Measurements from ENCODE around the gene PRC1. TPM values are rescaled to one million over a fixed set of nuclear protein-coding genes. Genes with fewer than 3 reads are reported as not detected.

The PRC1 gene
- total RNA-seq, 1 donor from 2014 or later: 13.5 TPM

DNA sequence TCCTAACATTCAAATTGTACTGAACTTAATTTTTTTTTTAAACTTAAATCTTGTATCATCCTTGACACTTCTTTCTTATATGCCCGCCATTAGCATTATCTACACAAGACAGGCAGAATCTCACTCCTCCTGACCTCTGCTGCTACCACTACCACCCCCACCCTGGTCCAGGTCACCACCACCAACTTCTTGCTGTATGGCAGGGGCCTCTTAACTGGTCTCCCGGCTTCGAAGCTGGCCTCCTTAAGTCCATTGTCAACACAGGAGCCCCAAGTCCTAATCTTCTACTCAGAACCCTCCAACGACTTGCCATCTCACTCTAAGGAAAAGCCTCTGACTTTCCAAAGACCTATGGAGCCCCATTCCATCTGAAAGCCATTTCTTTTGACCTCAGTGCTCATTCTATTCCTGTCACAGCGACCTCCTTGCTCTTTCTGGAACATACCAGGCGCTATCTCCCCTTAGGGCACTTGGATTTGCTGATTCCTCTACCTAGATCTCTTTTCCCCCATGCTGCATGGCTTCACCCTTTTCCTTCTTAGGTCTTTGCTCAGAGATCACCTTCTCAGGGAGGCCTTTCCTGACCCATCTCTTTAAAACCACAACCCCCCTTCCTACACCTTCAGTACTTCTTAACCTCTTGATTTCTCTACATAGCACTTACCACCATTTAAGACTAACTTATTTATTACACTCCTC lies 2.6 kb downstream of the PRC1 start:
- DNase-seq (ENCODE audit: low spot score in 2 of 2): no peak
- FAIRE-seq: no peak

DNA sequence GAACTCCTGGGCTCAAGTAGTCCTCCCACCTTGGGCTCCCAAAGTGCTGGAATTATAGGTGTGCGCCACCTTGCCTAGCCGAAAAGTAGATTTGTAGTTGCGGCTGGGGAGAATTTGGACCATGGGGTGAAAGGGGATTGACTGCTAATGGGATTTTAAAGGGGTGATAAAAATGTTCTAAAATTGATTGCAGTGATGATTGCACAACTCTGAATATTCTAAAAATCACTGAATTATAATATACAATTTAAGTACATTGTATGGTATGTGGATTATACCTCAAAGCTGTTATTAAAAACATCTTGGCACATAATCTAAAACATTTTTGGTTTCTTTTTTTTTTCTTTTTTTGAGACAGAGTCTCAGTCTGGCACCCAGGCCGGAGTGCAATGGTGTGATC lies 3.9 kb downstream of the PRC1 start:
- FAIRE-seq (no peak), DNase-seq (ENCODE audit: low spot score in 2 of 2) (no peak)

DNA sequence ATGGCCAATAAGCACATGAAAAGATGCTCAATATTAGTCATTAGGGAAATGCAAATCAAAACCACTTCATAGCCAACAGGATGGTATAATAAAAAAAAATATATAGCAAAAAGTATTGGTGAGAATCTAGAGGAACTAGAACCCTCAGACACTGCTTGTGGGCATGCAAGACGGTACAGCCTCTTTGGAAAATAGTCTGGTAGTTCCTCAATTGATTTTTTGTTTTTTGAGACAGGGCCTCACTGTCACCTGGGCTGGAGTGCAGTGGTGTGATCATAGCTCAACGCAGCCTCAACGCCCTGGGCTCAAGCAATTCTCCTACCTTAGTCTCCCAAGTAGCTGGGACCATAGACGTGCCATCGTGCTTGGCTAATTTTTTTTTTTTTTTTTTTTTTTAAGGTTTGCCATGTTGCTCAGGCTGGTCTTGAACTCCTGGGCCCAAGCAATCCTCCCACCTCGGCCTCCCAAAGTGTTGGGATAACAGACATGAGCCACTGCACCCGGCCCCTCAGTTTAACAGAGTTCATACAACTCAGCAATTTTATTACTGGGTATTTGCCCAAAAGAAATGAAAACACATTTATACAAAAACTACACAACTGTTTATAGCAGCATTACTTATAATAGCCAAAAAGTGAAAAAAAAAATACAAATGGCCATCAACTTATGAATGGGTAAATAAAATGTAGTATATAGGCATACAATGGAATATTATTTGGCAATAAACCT lies 5.1 kb downstream of the PRC1 start:
- FAIRE-seq (no peak), DNase-seq (ENCODE audit: low spot score in 2 of 2) (no peak)

DNA sequence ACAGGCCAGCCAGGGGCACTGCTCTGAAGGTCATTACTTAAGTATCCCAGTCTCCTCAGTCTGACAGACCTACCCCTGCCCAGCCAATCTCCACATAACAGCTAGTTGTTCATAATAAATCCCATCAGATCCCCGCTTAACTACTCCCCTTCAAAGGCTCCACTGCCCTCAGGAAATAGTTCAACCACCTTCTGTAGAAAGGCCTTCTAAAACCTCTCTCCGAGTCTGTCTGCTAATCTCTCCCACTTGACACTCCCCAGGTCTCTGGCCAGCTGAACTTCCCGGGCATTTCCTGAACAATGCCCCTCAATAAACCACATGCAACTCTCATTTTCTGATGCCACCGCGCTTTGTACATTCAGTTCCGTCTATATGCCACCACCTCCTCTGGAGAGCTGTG lies 6.0 kb downstream of the PRC1 start:
- FAIRE-seq (no peak), DNase-seq (ENCODE audit: low spot score in 2 of 2) (no peak)

DNA sequence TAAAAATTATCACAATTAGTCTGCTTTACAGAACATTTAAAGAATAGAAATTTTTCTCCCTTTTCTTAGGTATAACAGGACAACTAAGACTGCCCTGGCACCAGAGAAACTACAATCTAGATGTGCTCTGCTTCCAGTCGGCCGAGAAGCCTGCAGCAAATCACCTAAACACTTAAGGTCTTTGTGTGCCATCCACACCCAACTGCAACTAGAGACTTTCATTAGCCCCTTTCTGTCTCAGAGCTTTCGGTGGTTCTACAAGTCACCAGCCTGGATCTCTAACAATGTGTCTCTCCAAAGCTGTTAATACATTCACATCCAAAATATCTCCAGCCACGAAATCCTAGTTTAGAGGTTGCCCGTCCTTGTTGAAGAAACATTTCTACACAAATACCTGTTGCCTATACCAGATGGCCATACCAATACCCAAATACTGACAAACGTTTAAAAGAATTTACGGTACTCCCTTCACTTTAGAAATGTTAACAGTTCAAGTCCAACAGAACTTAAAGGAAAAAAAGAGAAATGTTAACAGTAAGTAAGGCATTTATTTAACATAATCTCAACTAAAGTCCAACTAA lies 6.7 kb downstream of the PRC1 start:
- DNase-seq (ENCODE audit: low spot score in 2 of 2) (no peak), FAIRE-seq (no peak)

DNA sequence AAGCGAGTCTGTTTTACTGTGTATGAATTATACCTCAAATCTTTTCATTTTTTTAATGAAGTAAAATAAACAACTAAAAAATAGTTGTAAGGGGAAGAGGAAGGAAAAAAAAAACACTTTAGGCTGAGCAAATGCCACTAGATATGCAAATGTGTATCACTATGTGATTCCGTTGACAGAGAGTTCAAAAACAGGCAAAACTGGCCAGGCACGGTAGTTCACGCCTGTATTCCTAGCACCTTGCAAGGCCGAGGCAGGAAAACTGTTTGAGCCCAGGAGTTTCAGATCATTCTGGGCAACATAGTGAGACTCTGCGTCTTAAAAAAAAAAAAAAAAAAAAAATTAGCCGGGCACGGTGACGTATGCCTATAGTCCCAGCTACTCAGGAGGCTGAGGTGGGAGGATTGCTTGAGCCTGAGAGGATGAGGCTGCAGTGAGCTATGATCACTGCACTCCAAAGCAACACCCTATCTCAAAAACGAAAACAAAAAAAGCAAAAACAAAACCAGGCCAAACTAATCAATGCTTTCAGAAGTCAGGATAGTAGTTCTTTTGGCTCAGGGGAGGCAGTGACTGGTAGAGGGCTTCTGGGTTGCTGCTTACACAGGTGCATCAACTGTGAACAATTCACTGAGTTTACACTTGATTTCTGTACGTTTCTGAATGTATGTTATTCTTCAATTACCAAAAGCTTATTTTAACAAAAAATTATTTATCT lies 7.4 kb downstream of the PRC1 start:
- FAIRE-seq (no peak), DNase-seq (ENCODE audit: low spot score in 2 of 2) (no peak)

DNA sequence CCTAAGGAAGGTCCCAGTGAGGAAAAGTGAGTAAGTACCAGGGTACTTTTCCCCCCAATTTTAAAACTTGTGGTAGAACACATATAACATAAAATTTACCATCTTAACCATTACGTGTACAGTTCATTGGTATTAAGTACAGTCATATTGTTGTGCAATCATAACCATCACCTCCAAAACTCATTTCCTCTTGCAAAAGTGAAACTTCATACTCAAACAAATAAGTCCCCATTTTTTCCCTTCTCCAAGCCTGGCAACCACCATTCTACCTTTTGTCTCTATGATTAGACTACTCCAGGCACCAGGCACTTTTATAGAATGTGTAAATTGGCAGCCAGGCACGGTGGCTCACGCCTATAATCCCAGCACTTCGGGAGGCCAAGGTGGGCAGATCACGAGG lies 12.2 kb downstream of the PRC1 start:
- FAIRE-seq: no peak
- no peak for DNase-seq (ENCODE audit: low spot score in 2 of 2)

DNA sequence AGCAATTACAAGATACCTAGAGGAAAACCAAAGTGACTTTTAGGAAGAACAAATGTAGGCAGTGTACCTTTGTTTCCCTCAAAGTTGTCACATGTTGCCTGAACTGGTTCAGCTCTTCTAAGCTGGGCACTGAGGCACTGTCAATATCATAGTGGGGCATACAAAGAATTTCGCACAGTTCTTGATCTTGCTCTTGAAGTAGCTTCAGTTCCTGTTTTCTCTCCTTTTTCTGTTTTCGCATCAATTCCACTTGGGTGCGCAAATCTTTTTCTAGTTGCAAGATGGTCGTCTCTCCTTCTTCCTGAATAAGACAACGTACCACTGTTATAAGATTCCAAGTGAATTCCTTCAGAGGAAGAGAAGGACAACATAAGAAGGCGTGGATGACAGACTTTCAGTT lies 12.7 kb downstream of the PRC1 start:
- FAIRE-seq (no peak), DNase-seq (ENCODE audit: low spot score in 2 of 2) (no peak)

DNA sequence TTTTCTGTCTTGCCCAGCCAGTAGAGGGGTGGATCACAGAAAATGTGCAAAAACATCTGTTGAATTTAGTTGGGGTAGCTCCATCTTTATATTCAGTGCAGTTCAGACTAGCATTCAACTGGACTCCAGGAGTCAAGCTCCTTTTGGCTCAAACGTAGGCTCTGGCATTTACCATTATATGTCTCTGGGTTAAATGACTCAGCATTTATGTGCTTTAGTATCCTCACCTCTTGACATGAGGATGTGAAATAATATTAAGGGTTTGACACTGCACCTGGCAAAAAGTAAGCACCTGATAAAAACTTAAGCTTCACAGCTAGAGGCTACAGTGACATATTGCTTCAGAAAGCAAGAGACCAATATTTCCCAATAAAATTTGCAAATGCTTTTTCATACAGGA lies 14.8 kb downstream of the PRC1 start:
- no peak for DNase-seq (ENCODE audit: low spot score in 2 of 2)
- FAIRE-seq: no peak

DNA sequence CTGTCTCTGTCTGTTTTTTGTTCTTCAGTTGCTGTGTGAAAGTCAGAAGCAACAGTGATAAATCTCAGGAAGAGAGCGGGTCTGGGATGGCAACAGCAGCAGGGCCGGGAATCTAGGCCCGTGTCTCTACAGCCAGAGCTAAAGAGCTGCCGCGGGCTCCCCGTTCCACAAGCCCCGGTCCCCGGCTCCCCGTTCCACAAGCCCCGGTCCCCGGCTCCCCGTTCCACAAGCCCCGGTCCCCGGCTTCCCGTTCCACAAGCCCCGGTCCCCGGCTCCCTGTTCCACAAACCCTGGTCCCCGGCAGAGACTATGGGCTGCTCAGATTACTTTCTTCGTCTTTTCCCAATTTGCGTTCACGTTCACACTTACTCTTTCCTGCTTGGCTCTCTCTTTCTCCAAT lies 20.1 kb downstream of the PRC1 start:
- FAIRE-seq (no peak), DNase-seq (ENCODE audit: low spot score in 2 of 2) (no peak)

DNA sequence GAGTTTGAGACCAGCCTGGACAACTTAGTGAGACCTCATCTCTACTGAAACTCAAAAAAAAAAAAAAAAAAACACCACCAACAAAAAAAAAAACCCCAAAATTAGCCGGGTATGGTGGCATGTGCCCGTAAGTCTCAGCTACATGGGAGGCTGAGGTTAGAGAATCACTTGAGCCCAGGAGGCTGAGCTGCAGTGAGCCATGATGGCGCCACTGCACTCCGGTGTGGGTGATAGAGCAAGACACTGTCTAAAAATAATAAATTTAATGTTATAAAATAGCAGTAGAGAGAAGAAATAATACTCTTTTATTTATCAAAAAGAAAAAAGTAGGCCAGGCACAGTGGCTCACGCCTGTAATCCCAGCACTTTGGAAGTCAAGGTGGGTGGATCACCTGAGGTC lies 22.2 kb downstream of the PRC1 start:
- no peak for DNase-seq (ENCODE audit: low spot score in 2 of 2)
- FAIRE-seq: no peak

DNA sequence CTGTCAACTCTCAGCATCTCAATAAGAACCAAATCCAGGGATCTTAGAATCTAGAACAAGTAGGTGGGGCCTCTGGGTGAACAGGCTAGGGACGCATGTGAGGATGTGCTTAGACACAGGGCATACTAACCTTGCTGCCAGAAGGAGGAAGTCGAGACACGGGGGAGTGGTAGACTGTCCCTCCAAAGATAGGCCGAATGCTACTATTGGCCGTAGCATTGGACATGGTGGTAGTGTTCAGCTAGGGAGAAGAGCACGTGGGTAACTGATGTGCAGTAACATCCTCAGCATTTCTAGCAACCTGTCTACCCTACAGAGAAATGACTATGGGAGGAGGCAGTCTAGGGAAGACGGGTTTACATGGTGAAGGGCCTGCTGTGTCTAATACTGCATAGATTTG lies 24.1 kb downstream of the PRC1 start:
- DNase-seq (ENCODE audit: low spot score in 2 of 2) (no peak), FAIRE-seq (no peak)

DNA sequence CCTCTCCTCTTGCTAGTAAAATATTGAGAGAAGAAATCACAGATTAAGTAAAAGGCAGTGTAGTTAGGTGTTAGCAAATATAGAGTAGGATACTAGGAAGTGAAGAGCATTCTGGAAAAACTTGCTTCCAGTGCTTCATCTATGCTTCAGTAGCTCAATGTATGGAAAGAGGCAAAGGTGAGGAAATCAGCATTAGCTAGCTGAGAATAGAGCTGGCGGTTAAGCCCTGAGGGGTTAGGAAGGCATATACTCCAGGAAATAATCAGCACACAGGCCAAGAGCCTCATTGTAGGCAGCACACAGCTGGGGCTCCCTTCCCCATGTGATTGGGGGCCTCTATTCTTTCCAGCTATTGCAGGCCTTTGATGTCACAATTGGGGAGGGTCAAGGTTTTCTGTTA lies 25.9 kb downstream of the PRC1 start:
- DNase-seq (ENCODE audit: low spot score in 2 of 2) (no peak), FAIRE-seq (no peak)

DNA sequence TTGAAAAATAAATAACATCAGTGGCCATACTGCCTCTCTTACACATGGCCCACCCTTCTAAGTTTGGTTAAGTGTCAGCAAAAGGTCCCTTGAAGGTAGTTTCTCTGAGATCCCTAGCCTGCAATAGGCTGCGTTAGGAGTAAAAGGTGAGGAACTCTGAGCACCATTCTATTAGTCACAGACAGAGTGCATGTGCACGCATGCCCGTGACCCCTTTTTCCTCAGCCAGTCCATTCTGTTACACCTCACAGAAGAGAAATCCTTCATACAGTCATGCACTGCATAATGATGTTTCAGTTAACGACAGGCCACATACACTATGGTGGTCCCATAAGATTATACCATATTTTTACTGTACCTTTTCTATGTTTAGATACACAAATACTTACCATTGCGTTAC lies 27.1 kb downstream of the PRC1 start:
- FAIRE-seq: no peak
- DNase-seq (ENCODE audit: low spot score in 2 of 2): no peak

DNA sequence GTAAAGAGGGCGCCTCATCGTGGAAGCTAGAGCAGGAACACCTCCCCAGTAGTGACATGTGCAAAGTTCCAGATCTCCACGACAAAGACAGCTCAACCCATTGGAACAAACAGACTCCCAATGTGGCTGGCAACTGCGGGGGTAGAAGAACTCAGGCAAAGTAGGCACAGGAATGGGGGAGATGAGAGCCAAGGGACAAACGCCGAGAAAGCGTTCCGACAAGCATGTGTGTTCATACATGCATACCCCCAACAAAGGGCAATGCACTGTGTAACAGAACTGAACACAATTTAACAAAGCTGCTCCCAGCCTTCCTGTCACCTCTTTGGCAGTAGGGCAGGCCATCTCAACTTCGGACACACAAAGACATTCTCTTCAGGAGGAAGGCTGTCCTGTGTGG lies 28.1 kb downstream of the PRC1 start:
- FAIRE-seq: no peak
- DNase-seq (ENCODE audit: low spot score in 2 of 2): no peak

DNA sequence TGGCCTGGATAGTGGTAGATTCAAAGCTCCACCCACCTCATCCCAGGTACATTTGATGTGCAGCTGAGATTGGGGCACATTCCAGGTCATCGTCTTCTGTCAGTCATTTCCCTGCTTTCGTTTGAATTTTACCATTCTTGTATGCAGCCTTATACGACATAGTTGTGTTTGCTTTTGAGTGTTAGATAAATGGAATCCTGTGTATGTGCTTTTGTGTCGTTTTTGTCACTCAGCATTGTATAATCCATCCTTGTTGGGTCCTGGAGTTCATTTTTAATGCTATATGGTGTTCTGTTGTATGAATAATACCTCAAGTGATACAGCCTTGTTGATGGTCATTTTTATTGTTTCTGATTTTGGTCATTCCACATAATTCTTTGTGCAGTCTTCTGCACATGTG lies 32.3 kb downstream of the PRC1 start:
- DNase-seq (ENCODE audit: low spot score in 2 of 2) (no peak), FAIRE-seq (no peak)

DNA sequence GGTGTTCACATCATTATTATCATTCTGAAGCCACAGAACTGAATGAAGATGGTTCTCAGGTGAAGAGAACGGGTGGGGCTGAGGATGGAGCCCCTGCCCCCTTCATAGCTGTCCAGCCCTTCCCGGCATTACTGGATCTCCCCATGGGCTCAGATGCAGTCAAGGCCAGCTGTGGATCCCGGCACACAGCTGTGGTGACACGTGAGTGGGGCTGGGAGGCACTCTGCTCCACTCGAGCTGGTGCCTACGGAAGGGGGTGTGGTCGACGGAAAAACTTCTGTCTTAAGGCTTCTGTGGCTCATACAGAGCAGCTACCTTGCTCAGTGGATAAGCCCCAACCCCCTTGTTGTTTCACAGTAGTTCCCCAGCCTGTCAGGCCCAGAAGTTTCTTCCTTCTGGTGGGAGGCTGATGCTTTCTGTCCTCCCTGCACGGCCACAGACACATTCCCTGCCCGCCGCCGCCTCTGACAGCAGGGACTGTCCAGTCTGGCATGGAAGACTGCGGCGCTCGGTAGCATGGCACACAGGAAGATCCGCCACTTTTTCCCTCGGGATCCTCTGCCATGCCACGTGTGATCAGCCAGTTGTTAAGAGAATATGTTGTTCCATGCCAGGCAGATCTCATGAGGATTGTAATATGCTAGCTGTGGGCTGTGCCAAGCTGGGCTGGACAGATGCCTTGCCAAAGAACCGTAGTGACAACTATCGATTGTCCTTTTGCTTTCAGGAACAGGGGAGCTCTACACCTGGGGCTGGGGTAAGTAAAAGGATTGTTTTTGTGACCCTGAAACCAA lies 33.8 kb downstream of the PRC1 start:
- no peak for FAIRE-seq
- DNase-seq (ENCODE audit: low spot score in 2 of 2): no peak

DNA sequence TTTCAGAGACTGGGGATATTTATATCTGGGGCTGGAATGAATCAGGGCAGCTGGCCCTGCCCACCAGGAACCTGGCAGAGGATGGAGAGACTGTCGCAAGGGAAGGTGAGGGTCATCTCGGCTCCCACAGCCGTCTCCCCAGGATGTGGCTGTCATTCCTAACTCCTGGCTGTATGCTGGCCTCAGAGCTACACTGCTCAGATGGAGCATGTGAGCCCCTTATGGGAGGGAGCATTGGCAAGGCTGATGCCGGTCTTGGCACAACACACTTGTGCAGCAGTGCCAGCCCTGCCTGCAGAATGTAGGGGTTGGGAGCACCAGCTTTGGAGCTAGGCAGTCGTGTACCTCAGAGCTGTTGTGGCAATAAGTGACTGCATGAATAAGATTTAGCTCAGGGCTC lies 34.4 kb downstream of the PRC1 start:
- FAIRE-seq: no peak
- DNase-seq (ENCODE audit: low spot score in 2 of 2): peak in 1 of 2 donors; percentile 61

DNA sequence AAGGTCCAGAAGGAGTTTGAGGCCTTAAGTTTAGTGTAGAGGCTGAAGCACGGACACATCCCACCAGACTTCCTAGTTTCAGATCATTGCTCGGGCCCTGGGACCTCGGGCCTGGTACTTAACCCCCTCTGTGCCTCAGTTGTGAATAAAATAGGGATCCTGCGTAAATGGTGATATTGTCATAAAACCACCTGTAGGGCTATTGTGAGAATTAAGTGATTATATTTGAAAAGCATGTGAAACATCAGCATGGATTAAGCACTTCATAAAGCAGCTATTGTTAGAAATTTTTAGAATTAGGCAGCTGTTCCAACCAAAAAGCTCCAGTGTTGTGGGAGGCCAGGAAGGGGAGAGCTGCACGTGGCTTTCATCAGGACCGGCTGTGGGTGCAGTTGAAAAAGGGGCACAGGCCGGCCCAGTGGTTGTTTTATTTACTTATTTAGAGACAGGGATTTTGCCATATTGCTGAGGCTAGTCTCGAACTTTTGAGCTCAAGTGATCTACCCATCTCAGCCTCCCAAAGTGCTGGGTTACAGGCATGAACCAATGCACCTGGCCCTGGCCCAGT lies 35.2 kb downstream of the PRC1 start:
- FAIRE-seq (no peak), DNase-seq (ENCODE audit: low spot score in 2 of 2) (no peak)

DNA sequence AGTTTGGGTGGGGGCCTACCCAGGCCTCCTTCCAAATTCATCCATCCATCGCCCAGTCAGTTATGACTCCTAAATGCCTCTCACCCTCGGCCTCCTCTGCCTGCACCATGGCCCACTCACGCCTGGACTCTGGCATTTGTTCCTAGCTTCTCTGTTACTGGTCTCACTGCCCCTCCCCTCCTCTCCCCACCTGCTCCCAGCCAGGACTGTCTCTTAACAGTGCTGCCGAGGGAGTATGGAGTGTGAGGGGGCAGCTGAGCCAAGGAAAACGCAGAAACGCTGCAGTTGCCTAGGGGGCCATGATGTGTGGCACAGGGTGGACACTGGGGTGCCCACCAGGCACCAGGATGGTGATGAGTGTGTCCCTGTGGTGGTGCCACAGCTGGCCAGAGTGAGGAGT lies 36.5 kb downstream of the PRC1 start:
- no peak for FAIRE-seq
- DNase-seq (ENCODE audit: low spot score in 2 of 2): no peak

Data from frontal cortex (tissue), 4 donors.